Esophagus mucosa (tissue), 1 donor: ENCODE data around the gene COA8. TPM values are rescaled to one million over a fixed set of nuclear protein-coding genes. Genes with fewer than 3 reads are reported as not detected.
A peak's percentile ranks its signal among the peaks of the same experiment; 100 is the strongest.
"Not testable (repeated sequence)": the region's sequence is repeated elsewhere in the genome, so short reads cannot be mapped to it uniquely, and the experiment has no call there.

Experiments used
- ATAC-seq: fragments of 200-7000 bp; cut with Tn5 transposase; one replicate; pipeline ENCODE4 v1.9.1; 2020
- total RNA-seq: library from RNA; stranded (reverse); gene quantifications from one replicate; pipeline ENCODE4 v1.2.4, GENCODE V29; 2023
- donor health status: DM: yes; HTN: yes; CAD: no.

COA8 gene
- total RNA-seq, 1 donor from 2014 or later = 30.3 TPM

DNA sequence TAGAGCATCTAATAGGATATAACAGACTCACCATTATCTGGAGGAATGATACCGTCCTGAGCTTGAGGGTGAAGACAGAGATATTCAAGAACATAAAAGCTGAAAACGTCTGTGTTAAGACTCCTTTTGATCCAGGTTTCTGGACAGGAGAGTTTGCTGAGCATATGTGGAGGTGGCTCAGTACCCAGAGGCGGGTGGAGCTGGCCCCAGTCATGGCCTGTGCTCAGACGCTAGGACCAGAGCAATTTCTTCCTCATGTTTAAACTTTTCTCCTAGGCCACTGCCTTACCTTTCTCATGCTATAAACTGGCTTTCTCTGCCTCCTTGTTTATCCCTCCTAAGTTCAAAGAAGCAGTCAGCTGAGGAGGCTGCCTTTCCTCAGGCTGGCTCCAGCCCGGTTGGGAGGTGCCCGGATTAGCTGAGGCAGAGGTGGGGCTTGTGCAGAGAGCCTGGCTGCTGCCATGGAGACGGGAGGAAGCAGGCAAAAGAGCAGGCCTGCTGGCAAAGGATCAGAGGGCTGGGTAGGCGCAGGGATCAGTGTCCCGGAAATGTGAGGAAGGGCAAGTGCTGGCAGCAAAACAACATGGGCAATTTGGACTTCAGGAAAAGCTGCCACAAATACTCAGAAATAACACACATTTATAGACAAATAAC lies 13.7 kb downstream of the COA8 start:
- peak; percentile 94 for ATAC-seq

- no peak for ATAC-seq
Observed at GRCh38 chr14:103578401-103579075, 15.8 kb downstream of the COA8 start.

- ATAC-seq = peak; percentile 47
Observed at GRCh38 chr14:103581206-103581605, 18.4 kb downstream of the COA8 start.

- ATAC-seq = peak; percentile 96
Observed at GRCh38 chr14:103581954-103582703, 19.4 kb downstream of the COA8 start.

GRCh38 chr14:103584326-103584915 lies 21.7 kb downstream of the COA8 start:
- no peak for ATAC-seq

GRCh38 chr14:103593577-103593976 lies 30.8 kb downstream of the COA8 start:
- no peak for ATAC-seq

GRCh38 chr14:103594265-103594664 lies 31.5 kb downstream of the COA8 start:
- ATAC-seq = peak; percentile 72

DNA sequence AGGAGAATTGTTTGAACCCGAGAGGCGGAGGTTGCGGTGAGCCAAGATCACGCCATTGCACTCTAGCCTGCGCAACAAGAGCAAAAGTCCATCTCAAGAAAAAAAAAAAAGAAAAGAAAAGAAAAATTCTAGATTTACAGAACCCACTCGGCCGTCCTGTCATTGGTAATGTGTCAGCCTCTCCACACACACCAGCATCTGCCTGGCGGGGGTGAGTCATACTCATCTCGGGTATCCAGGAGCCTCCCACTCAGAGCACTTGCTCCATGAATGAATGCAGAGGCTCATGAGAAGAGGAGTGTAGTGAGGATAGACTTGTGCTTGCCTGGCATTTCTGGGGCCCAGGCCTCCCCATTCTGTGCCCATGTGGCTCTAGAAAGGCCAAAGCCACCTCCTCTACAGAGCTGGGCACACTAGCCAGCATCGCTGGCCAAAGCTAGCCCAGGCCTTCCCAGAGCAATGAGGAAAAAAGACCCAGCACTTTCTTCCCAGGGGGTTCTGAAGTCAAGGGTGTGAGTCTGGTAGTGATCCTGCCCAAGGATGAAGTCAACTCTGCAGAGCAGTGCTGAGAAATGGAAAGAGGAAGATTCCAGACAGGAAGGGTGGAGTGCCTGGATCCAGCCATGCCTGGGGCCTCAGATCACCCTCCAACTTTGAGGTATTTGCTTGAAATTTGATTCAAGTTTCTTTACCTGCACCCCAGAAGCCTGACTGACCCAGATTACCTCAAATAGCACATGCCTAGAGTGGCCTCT lies 35.0 kb downstream of the COA8 start:
- ATAC-seq = peak; percentile 54

DNA sequence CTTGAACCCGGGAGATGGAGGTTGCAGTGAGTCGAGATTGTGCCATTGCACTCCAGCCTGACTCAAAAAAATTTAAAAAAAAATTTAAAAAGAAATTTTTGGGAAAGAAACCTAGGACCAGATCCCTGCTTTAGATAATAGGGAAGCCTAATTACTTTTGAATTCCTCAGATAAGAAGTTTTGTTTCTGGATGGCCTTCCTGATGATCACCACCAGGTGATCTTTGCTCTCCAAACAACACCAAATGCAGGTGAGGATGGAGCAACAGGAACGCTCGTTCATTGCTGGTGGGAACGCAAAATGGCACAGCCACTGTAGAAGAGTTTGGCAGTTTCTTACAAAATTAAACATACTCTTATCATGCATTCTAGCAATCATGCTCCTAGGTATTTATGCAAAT lies 37.7 kb downstream of the COA8 start:
- ATAC-seq = no peak

- ATAC-seq = no peak
Observed at GRCh38 chr14:103604620-103605019, 41.9 kb downstream of the COA8 start.

DNA sequence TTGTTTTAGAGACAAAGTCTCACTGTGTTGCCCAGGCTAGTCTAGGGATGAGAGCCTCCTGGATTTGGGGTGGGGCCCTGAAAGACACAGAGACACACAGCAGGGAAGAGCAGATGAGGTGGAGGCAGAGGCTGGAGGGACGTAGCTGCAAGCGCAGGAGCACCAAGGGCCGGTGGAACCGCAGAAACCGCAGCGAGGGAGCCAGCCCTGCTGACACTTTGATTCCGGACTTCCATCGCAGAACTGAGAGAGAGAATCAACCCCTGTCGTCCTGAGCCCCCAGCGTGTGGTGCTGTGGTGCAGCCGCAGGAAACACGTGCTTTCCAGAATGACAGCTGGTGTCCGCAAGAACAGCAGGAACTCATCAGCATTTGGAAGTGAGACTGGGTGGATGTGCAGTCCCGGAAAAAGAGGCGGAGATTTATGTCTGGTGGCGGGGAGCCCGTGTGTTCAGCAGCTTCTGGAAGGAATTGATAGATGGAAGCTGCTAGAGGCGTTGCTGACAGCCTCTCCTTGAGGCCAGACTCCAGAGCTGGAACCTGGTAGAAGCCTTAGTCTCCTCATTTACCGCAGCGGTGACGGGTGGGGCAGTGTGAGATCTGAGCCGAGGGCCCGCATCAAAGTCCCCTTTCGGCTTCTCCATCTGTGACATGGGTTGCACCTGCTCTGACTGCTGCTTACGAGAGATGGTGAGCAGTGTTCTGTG lies 44.4 kb downstream of the COA8 start:
- ATAC-seq = peak; percentile 59

DNA sequence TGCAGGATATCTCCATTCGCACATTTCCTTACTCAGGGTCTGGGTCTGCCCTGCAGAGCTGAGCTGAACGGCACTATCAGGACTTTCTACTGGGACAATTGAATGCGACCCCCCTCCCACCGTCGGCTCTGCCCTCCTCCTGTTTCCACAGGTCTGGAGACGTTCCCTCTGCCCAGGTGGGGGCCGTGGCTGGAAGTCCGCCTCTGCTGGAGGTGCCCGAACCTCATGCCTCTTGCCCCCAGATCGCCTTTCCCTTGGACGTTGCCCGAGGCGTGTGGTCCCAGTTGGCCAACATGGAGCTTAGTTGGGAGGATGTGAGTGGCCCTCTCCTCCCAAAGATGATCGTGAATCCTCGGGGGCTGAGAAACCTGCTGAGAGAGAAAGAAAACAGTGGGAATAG lies 45.1 kb downstream of the COA8 start:
- no peak for ATAC-seq

DNA sequence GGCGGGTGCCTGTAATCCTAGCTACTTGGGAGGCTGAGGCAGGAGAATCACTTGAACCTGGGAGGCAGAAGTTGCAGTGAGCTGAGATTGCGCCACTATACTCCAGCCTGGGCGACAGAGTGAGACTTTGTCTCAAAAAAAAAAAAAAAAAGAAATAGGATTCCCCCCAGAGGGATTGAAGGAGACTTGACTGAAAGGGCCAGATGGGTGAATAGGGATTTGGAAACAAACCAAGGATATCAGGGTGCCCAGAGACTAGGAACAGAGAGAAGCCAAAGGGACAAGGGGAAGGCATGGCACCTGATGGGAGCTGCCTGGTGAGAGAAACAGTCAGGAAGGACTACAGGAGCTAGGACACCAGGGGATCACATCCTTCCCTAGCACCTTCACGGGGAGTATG lies 46.3 kb downstream of the COA8 start:
- not testable (repeated sequence) for ATAC-seq

GRCh38 chr14:103611215-103611614 lies 48.5 kb downstream of the COA8 start:
- no peak for ATAC-seq

- no peak for ATAC-seq
Observed at GRCh38 chr14:103613517-103613916, 50.8 kb downstream of the COA8 start.

DNA sequence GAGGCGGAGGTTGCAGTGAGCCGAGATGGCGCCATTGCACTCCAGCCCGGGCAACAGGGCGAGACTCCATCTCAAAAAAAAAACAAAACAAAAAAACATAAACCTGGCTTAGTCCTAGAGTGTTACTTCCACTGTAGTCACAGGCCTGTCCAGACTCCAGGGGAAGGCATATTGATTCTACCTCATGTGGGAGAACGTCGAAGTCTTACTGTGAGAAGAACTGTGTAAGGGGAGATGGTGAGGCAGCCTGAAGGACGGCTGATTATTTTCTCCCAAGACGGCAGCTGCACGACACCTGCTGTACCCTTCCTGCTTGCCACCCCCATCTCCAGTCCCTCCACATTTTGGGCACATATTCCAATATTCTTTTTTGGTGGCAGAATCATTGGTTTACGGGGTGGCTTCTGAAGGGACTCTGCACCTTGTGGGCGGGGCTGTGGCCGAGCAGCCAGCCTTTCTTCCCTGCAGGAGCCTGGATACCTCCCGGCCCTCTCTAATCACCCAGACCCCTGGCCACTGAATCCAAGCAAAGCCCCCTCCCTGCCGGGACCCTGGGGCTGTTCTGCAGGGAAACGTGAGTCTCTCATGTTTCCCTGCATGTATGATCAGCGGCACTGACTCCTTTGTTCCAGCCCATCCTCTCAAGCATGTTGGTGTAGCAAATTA lies 54.0 kb downstream of the COA8 start:
- ATAC-seq = no peak

DNA sequence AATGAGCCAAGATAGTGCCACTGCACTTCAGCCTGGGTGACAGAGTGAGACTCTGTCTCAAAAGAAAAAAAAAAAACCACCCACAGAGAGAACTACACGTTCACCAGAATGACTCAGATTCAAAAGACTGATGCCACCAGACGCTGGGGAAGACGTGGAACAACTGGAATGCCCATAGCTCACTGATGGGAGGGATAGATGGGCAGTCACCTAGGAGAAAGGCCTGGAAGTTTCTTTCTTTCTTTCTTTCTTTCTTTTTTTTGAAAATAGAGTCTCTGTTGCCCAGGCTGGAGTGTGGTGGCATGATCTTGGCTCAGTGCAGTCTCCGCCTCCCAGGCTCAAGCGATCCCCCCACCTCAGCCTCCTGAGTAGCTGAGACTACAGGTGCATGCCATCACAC lies 56.3 kb downstream of the COA8 start:
- peak; percentile 33 for ATAC-seq

DNA sequence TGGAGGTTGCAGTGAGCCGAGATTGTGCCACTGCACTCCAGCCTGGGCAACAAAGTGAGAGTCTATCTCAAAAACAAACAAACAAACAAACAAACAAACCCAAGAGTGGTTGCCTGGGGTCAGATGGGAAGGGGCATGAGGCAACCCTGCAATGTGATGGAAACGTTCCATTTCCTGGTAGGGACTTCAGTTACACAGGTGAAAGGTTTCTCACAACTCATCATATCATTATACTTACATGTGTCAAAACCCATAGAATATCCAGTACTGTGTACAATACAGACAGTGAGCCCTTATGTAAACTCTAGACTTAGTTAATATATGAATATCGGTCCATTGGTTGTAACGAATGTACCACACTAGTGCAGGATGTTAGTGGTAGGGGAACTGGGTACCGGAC lies 59.1 kb downstream of the COA8 start:
- ATAC-seq = no peak

DNA sequence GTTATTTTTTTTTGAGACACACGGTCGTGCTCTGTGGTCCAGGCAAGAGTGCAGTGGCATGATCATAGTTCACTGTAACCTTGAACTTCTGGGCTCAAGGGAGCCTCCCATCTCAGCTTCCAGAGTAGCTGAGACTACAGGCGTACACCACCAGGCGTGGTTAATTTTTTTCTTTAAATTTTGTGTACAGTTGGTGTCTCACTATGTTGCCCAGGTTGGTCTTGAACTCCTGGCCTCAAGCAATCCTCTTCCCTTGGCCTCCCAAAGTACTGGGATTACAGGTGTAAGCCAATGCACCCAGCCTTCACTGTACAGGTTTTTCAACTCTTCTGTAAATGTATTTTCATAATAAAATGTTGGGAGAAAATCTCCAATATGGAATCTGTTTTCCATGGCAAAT lies 60.5 kb downstream of the COA8 start:
- no peak for ATAC-seq

DNA sequence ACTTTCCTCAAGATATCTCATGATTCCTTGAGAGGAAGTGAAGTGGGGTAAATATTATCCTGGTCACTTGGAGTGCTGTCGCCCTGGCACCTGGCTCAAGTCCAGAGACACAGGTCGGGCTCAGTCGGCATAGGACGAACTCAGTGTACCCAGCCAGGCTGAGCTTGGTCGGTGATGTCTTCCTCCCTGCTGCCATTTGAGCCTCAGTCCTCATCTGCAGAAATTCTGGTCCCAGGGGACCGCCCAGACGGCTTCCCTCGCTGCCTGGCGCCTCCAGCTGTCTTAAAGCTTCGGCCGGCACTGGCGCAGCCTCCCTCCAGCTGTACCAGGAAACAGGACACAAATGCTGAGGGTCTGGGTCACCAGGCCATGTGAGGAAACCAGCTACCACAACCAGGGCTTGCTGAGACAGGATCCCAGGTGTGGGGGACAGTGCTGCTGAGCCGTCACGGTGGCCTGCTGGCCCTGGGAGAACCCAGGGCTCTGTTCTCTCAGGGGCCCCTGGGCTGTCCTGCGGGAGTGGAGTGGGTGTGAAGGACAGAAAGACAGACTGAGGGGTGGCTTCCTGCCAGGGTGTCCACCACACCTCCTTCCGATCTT lies 61.2 kb downstream of the COA8 start:
- ATAC-seq = no peak

- ATAC-seq = peak; percentile 84
Observed at GRCh38 chr14:103624860-103625259, 62.1 kb downstream of the COA8 start.
